ENCODE results near the gene MESP2. TPM values are rescaled to one million over a fixed set of nuclear protein-coding genes. Genes with fewer than 3 reads are reported as not detected.

MESP2 gene
- polyA plus RNA-seq, 1 of the 3 experiments (the other 2 are of a cell fraction): 0.31 TPM

DNA sequence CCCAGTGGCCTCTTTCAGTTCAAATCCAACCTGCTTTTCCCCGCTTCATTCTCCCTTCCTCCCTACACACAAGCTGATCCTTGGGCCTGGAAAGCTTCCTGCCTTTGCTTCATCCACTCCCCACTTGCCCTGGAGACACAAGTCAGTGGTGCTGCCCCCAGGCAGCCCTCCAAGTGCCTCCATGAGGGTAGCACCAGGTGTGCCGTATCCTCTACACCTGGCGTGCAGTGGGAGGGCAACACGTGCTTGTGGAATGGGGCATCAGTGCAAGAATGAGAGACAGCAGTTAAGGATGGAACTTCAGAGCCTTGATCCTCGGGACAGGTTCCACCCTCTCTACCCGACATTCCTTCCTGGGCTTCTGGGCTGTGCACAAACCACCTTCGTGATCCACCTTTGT lies 34.7 kb downstream of the MESP2 start:
- no peaks in the 10 kb centered on the region for H3K79me2 ChIP-seq (ENCODE audit: insufficient read depth)
- 97% methylated on average over 7 of the region's 7 CpGs for WGBS (ENCODE audit: low lambda C conversion rate)
- CTCF ChIA-PET: no interaction called here

DNA sequence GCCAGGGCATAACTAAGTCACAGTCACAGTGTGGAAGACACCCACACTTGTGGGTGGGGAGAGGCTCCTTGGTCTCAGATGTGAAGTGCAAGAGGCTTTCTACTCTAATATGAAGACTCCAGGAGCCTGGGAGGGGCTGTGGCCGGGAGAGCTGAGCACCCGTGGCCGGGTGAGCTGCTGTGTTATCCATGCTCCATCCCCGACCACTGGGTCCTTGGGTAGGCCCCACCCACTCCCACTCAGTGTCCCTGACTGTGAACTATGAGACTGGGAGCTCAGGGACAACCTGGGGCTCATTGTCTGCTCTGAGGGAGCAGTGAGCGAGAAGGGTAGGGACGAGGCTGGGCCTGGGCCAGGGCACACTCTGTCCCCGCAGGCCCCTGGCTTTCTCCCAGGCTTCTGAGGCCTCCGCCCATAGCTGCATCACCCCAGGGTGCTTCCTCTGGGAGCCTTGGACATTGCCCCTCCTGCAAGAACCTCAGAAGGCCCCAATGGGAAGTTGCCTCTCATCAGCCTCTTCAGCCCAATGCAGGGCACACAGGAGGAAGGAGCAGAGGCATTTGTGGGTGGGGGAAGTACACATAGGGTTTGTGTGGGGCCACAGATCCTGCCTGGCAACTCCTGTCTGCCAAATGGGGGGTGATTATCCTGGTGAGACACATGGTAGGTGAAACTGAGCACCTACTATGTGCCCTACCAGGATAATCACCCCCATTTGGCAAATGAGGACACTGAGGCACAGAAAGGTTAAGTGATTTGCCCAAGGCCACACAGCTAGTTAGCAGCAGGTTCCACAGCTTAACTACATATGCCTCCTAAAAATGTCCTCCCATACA lies 36.1 kb downstream of the MESP2 start:
- no peak overlapping the region for H3K27ac ChIP-seq (ENCODE audit: low read depth in 2 of 2, low read length in 1 of 2)
- ChIA-PET POLR2A (no interaction called here), CTCF (interaction anchor here (0.8 to 1.3 kb wide), 3 partner anchors 13 to 75 kb away, joined by 3 read pairs; no protein-coding TSS in a partner anchor)
- H3K4me3 ChIP-seq (ENCODE audit: low read depth in 2 of 2, low read length in 1 of 2): no peak overlapping the region
- H2AFZ ChIP-seq (ENCODE audit: low read depth): no peak overlapping the region
- no peak overlapping the region for H3K4me2 ChIP-seq
- no peak overlapping the region for H3K9ac ChIP-seq
- no peaks in the 10 kb centered on the region for H3K9me3 ChIP-seq
- no peaks in the 10 kb centered on the region; a peak in 1 of 4 replicates for H3K4me1 ChIP-seq (ENCODE audit: control insufficient read depth in 1 of 2, insufficient read depth in 2 of 2, low read depth in 1 of 2, low read length in 1 of 2)
- H3K27me3 ChIP-seq (ENCODE audit: insufficient read depth): no peaks in the 10 kb centered on the region
- H3K36me3 ChIP-seq (replicated peaks in 1 of 2; ENCODE audit: control insufficient read depth in 1 of 2, insufficient read depth in 2 of 2, low read length in 1 of 2): no peaks in the 10 kb centered on the region
- H4K20me1 ChIP-seq (ENCODE audit: insufficient read depth): no peaks in the 10 kb centered on the region
- 92% methylated on average over 6 of the region's 8 CpGs for WGBS (ENCODE audit: low lambda C conversion rate)
- peak; percentile 36 for DNase-seq
- no peaks in the 10 kb centered on the region for H3K9me2 ChIP-seq
- no peaks in the 10 kb centered on the region for H3K79me2 ChIP-seq (ENCODE audit: insufficient read depth)
- H3F3A ChIP-seq (replicated peaks; ENCODE audit: insufficient read depth): peaks cover 8% of the 10 kb centered on the region
- TF ChIP-seq, protein P1, sequence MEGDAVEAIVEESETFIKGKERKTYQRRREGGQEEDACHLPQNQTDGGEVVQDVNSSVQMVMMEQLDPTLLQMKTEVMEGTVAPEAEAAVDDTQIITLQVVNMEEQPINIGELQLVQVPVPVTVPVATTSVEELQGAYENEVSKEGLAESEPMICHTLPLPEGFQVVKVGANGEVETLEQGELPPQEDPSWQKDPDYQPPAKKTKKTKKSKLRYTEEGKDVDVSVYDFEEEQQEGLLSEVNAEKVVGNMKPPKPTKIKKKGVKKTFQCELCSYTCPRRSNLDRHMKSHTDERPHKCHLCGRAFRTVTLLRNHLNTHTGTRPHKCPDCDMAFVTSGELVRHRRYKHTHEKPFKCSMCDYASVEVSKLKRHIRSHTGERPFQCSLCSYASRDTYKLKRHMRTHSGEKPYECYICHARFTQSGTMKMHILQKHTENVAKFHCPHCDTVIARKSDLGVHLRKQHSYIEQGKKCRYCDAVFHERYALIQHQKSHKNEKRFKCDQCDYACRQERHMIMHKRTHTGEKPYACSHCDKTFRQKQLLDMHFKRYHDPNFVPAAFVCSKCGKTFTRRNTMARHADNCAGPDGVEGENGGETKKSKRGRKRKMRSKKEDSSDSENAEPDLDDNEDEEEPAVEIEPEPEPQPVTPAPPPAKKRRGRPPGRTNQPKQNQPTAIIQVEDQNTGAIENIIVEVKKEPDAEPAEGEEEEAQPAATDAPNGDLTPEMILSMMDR (IDR thresholded peaks at IDR 0.05): no peak
- TF ChIP-seq RFX5 (IDR thresholded peaks at IDR 0.05; ENCODE audit: low read length): no peak

More for the DNA sequence above, 34.7 kb downstream of the MESP2 start:
- H3K4me2 ChIP-seq: no peak overlapping the region
- no peaks in the 10 kb centered on the region for H3K9me2 ChIP-seq
- H3K27me3 ChIP-seq (ENCODE audit: insufficient read depth): no peaks in the 10 kb centered on the region
- TF ChIP-seq FOXM1 (IDR thresholded peaks at IDR 0.05; ENCODE audit: low read depth) (no peak), FOSL2 (IDR thresholded peaks at IDR 0.05; ENCODE audit: borderline replicate concordance, low read depth) (no peak), TEAD4 (IDR thresholded peaks at IDR 0.05; ENCODE audit: borderline replicate concordance, insufficient read depth) (no peak), RCOR1 (IDR thresholded peaks at IDR 0.05; ENCODE audit: low read length) (no peak), POLR2AphosphoS5 (IDR thresholded peaks at IDR 0.05; ENCODE audit: low read depth, low read length) (no peak), EP300 (IDR thresholded peaks at IDR 0.05; ENCODE audit: borderline replicate concordance in 1 of 2, low read depth in 1 of 2, low read length in 1 of 2) (no peak), NFIC (IDR thresholded peaks at IDR 0.05; ENCODE audit: borderline replicate concordance) (no peak), TCF12 (IDR thresholded peaks at IDR 0.05) (no peak), CHD2 (IDR thresholded peaks at IDR 0.05; ENCODE audit: low read length, partially characterized antibody) (no peak), NRF1 (IDR thresholded peaks at IDR 0.05; ENCODE audit: low read depth, low read length) (no peak)
- TF ChIP-seq, protein P2, sequence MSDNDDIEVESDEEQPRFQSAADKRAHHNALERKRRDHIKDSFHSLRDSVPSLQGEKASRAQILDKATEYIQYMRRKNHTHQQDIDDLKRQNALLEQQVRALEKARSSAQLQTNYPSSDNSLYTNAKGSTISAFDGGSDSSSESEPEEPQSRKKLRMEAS (IDR thresholded peaks at IDR 0.05; ENCODE audit: low read depth): no peak
- TF ChIP-seq, protein P3, sequence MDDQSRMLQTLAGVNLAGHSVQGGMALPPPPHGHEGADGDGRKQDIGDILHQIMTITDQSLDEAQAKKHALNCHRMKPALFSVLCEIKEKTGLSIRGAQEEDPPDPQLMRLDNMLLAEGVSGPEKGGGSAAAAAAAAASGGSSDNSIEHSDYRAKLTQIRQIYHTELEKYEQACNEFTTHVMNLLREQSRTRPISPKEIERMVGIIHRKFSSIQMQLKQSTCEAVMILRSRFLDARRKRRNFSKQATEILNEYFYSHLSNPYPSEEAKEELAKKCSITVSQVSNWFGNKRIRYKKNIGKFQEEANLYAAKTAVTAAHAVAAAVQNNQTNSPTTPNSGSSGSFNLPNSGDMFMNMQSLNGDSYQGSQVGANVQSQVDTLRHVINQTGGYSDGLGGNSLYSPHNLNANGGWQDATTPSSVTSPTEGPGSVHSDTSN (IDR thresholded peaks at IDR 0.05): no peak
- TF ChIP-seq, protein P4, sequence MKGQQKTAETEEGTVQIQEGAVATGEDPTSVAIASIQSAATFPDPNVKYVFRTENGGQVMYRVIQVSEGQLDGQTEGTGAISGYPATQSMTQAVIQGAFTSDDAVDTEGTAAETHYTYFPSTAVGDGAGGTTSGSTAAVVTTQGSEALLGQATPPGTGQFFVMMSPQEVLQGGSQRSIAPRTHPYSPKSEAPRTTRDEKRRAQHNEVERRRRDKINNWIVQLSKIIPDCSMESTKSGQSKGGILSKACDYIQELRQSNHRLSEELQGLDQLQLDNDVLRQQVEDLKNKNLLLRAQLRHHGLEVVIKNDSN (IDR thresholded peaks at IDR 0.05; ENCODE audit: borderline replicate concordance, low read depth): no peak
- H3K9ac ChIP-seq: no peak overlapping the region
- H3K27ac ChIP-seq (ENCODE audit: low read depth in 2 of 2, low read length in 1 of 2): no peak overlapping the region
- no peaks in the 10 kb centered on the region for H3K9me3 ChIP-seq
- no peaks in the 10 kb centered on the region for H4K20me1 ChIP-seq (ENCODE audit: insufficient read depth)
- no peak overlapping the region for H2AFZ ChIP-seq (ENCODE audit: low read depth)
- H3F3A ChIP-seq (replicated peaks; ENCODE audit: insufficient read depth): peaks cover 6% of the 10 kb centered on the region
- no peaks in the 10 kb centered on the region; a peak in 1 of 4 replicates for H3K4me1 ChIP-seq (ENCODE audit: control insufficient read depth in 1 of 2, insufficient read depth in 2 of 2, low read depth in 1 of 2, low read length in 1 of 2)
- POLR2A ChIA-PET: interaction anchor here (0.9 kb wide), 1 partner anchor 80 kb away, joined by 3 read pairs; no protein-coding TSS in a partner anchor
- H3K36me3 ChIP-seq (replicated peaks in 1 of 2; ENCODE audit: control insufficient read depth in 1 of 2, insufficient read depth in 2 of 2, low read length in 1 of 2): peaks cover 0 to 2% of the 10 kb centered on the region in 2 experiments
- DNase-seq: peak; percentile 17
- H3K4me3 ChIP-seq (ENCODE audit: low read depth in 2 of 2, low read length in 1 of 2): no peak overlapping the region

Measured in SK-N-SH (cell line).